ENCODE data around the gene ALDH1L1. TPM values are rescaled to one million over a fixed set of nuclear protein-coding genes. Genes with fewer than 3 reads are reported as not detected.

Gene ALDH1L1
- total and polyA plus RNA-seq, 2 of the 13 experiments (the other 11 are each of a cell fraction or from before 2014, with no cell fraction given): 11.2 to 28.7 TPM

DNA sequence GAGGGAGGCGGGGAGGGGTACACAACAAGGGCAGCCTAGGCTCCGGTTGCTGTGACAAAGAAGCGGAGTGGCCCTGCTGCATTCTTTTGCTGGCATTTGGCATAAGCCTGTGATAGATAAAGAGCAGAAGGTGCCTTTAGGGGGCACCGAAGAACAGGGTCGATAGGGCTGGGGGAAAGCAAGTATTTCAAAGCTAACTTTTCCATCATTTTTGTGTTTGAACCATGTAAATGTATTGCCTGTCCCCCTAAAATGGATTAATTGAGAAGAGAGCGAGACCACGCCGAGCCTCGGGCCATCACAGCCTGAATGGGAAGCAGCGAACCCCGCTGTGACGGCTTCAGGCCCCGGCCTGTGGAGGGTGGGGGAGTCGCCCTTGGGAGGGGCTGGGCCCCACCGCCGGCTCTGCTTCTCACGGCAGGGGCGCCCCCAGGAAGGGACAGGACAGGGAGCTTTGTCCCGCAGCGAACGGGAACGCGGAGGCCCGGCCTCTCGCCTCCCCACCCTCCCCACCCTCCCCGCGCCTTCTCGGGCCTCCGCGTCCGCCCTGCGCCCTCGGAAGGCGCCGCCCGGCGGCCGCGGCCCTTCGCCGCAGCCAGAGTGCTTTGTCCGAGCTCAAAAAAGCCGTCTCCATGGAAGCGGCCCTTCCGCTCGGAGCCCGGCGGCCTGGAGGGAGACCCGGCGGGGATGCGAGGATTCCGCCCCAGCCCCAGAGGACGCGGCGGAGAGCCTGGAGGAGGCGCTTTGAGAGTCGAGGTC, 32.4 kb upstream of the ALDH1L1 start (continued):
- peak; percentile 64 for TF ChIP-seq HNRNPK (IDR thresholded peaks at IDR 0.05; ENCODE audit: low read depth, low read length, poor library complexity, severe bottlenecking)
- TF ChIP-seq, protein P1, sequence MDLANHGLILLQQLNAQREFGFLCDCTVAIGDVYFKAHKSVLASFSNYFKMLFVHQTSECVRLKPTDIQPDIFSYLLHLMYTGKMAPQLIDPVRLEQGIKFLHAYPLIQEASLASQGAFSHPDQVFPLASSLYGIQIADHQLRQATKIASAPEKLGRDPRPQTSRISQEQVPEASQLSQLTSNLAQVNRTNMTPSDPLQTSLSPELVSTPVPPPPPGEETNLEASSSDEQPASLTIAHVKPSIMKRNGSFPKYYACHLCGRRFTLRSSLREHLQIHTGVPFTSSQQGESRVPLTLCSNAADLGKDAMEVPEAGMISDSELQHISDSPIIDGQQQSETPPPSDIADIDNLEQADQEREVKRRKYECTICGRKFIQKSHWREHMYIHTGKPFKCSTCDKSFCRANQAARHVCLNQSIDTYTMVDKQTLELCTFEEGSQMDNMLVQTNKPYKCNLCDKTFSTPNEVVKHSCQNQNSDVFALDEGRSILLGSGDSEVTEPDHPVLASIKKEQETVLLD (CRISPR knock-in tag; IDR thresholded peaks at IDR 0.05; ENCODE audit: low read depth): no peak
- no peak for TF ChIP-seq YEATS2 (CRISPR knock-in tag; IDR thresholded peaks at IDR 0.05; ENCODE audit: borderline replicate concordance)
- TF ChIP-seq ZNF24 (IDR thresholded peaks at IDR 0.05): no peak
- TF ChIP-seq, protein P2, sequence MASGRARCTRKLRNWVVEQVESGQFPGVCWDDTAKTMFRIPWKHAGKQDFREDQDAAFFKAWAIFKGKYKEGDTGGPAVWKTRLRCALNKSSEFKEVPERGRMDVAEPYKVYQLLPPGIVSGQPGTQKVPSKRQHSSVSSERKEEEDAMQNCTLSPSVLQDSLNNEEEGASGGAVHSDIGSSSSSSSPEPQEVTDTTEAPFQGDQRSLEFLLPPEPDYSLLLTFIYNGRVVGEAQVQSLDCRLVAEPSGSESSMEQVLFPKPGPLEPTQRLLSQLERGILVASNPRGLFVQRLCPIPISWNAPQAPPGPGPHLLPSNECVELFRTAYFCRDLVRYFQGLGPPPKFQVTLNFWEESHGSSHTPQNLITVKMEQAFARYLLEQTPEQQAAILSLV (CRISPR knock-in tag; IDR thresholded peaks at IDR 0.05; ENCODE audit: borderline replicate concordance): 0 out of 2 replicates have a peak, but pooled peaks have one; percentile 32
- no peak for TF ChIP-seq CC2D1A (CRISPR knock-in tag; IDR thresholded peaks at IDR 0.05)
- no peak for TF ChIP-seq HIVEP1 (CRISPR knock-in tag; IDR thresholded peaks at IDR 0.05)
- 0 out of 2 replicates have a peak, but pooled peaks have one; percentile 56 for TF ChIP-seq ZNF790 (CRISPR knock-in tag; IDR thresholded peaks at IDR 0.05; ENCODE audit: borderline replicate concordance)
- no peak for TF ChIP-seq RFXAP (CRISPR knock-in tag; IDR thresholded peaks at IDR 0.05; ENCODE audit: borderline replicate concordance)
- TF ChIP-seq ZFY (CRISPR knock-in tag; IDR thresholded peaks at IDR 0.05): peak; percentile 42
- TF ChIP-seq, protein P3, sequence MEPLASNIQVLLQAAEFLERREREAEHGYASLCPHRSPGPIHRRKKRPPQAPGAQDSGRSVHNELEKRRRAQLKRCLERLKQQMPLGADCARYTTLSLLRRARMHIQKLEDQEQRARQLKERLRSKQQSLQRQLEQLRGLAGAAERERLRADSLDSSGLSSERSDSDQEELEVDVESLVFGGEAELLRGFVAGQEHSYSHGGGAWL (CRISPR knock-in tag; IDR thresholded peaks at IDR 0.05): peak; percentile 49; the same call in 1 of the 2 replicates
- no peak for TF ChIP-seq ZSCAN20 (CRISPR knock-in tag; IDR thresholded peaks at IDR 0.05; ENCODE audit: borderline replicate concordance)
- TF ChIP-seq GABPA (IDR thresholded peaks at IDR 0.05; ENCODE audit: low read depth, low read length): no peak
- no peak for TF ChIP-seq GABPA (CRISPR knock-in tag; IDR thresholded peaks at IDR 0.05; ENCODE audit: low read depth)
- TF ChIP-seq, protein P4, sequence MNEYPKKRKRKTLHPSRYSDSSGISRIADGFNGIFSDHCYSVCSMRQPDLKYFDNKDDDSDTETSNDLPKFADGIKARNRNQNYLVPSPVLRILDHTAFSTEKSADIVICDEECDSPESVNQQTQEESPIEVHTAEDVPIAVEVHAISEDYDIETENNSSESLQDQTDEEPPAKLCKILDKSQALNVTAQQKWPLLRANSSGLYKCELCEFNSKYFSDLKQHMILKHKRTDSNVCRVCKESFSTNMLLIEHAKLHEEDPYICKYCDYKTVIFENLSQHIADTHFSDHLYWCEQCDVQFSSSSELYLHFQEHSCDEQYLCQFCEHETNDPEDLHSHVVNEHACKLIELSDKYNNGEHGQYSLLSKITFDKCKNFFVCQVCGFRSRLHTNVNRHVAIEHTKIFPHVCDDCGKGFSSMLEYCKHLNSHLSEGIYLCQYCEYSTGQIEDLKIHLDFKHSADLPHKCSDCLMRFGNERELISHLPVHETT (CRISPR knock-in tag; conservative IDR thresholded peaks at IDR 0.05): no peak
- TF ChIP-seq CBX2 (IDR thresholded peaks at IDR 0.05; ENCODE audit: low read depth, low read length): no peak
- TF ChIP-seq CBX2 (CRISPR knock-in tag; IDR thresholded peaks at IDR 0.05; ENCODE audit: low read depth): peak; percentile 73; the same call in 1 of the 2 replicates
- no peak for TF ChIP-seq ZSCAN9 (CRISPR knock-in tag; IDR thresholded peaks at IDR 0.05; ENCODE audit: borderline replicate concordance)
- TF ChIP-seq ZSCAN21 (CRISPR knock-in tag; IDR thresholded peaks at IDR 0.05; ENCODE audit: borderline replicate concordance): no peak
- no peak for TF ChIP-seq ZNF34 (CRISPR knock-in tag; IDR thresholded peaks at IDR 0.05; ENCODE audit: borderline replicate concordance)
- TF ChIP-seq RBM39 (IDR thresholded peaks at IDR 0.05; ENCODE audit: low read depth, low read length, poor library complexity, severe bottlenecking): peak; percentile 28
- TF ChIP-seq AGO2 (optimal IDR thresholded peaks at IDR 0.05; ENCODE audit: low read depth, low read length): peak; percentile 29
- no peak for TF ChIP-seq ZNF747 (CRISPR knock-in tag; IDR thresholded peaks at IDR 0.05; ENCODE audit: borderline replicate concordance)
- no peak for TF ChIP-seq MAF1 (CRISPR knock-in tag; IDR thresholded peaks at IDR 0.05; ENCODE audit: borderline replicate concordance)
- no peak for TF ChIP-seq FOXO1 (CRISPR knock-in tag; IDR thresholded peaks at IDR 0.05)
- TF ChIP-seq WIZ (CRISPR knock-in tag; IDR thresholded peaks at IDR 0.05): no peak
- TF ChIP-seq NFE2L2 (IDR thresholded peaks at IDR 0.05; ENCODE audit: low read length): no peak
- TF ChIP-seq PHF5A (CRISPR knock-in tag; IDR thresholded peaks at IDR 0.05; ENCODE audit: low read depth, unreplicated experiment): no peak

All from HepG2 (cell line).